H9 (cell line): ENCODE measurements around the gene UNC13C. TPM values are rescaled to one million over a fixed set of nuclear protein-coding genes. Genes with fewer than 3 reads are reported as not detected.

Experiments
- DNase-seq: peaks from one replicate; pipeline ENCODE4 v3.0.0-alpha.2; 2017
- H2AFZ ChIP-seq: one replicate; pipeline ENCODE4 v1.6.1; 2013; ENCODE audit warnings: mild to moderate bottlenecking, low read length, control low read depth, moderate library complexity
- H2AK5ac ChIP-seq: 2 replicates; pipeline ENCODE4 v1.6.1; 2013; ENCODE audit warnings: low read length, control low read depth, mixed read lengths; ENCODE audit not compliant: insufficient read length
- H2BK120ac ChIP-seq: one replicate; pipeline ENCODE4 v1.6.1; 2013; ENCODE audit warnings: low read depth, mild to moderate bottlenecking, low read length, control low read depth, inconsistent platforms; ENCODE audit not compliant: poor library complexity, severe bottlenecking
- H2BK12ac ChIP-seq: 2 replicates; pipeline ENCODE4 v1.6.1; 2013; ENCODE audit warnings: low read length, control low read depth, mixed read lengths, low read depth; ENCODE audit not compliant: insufficient read length
- H2BK15ac ChIP-seq: 2 replicates; pipeline ENCODE4 v1.6.1; 2013; ENCODE audit warnings: low read depth, low read length, control low read depth
- H2BK20ac ChIP-seq: one replicate; pipeline ENCODE4 v1.6.1; 2013; ENCODE audit warnings: low read depth, mild to moderate bottlenecking, low read length, control low read depth, inconsistent platforms; ENCODE audit not compliant: poor library complexity, severe bottlenecking
- H2BK5ac ChIP-seq: 2 replicates; pipeline ENCODE4 v1.6.1; 2013; ENCODE audit warnings: low read length, control low read depth, mixed read lengths; ENCODE audit not compliant: insufficient read length
- H3K14ac ChIP-seq: 2 replicates; pipeline ENCODE4 v1.6.1; 2013; ENCODE audit warnings: low read length, control low read depth; ENCODE audit not compliant: insufficient read depth
- H3K18ac ChIP-seq: 2 replicates; pipeline ENCODE4 v1.6.1; 2013; ENCODE audit warnings: low read depth, mild to moderate bottlenecking, mixed read lengths, low read length, control low read depth; ENCODE audit not compliant: insufficient read length
- H3K23ac ChIP-seq: 2 replicates; pipeline ENCODE4 v1.6.1; 2013; ENCODE audit warnings: low read length, control low read depth, mixed read lengths, low read depth; ENCODE audit not compliant: insufficient read length
- H3K23me2 ChIP-seq: 2 replicates; pipeline ENCODE4 v1.6.1; 2013; ENCODE audit warnings: low read depth, mild to moderate bottlenecking, mixed read lengths, low read length, control low read depth; ENCODE audit not compliant: insufficient read length, poor library complexity, severe bottlenecking
- H3K27ac ChIP-seq: 2 replicates; pipeline ENCODE4 v1.5.1; 2013; ENCODE audit warnings: low read length, control low read depth, mixed read lengths, low read depth; ENCODE audit not compliant: insufficient read length
- H3K27me3 ChIP-seq: 2 replicates; pipeline ENCODE4 v1.6.1; 2013; ENCODE audit warnings: low read length, control low read depth, inconsistent platforms; ENCODE audit not compliant: insufficient read depth
- H3K4ac ChIP-seq: 2 replicates; pipeline ENCODE4 v1.6.1; 2013; ENCODE audit warnings: low read depth, mild to moderate bottlenecking, control low read depth, inconsistent platforms, low read length, moderate library complexity
- H3K4me1 ChIP-seq: 2 replicates; pipeline ENCODE4 v1.6.1; 2013; ENCODE audit warnings: low read length, control low read depth, inconsistent platforms; ENCODE audit not compliant: insufficient read depth
- H3K4me2 ChIP-seq: 2 replicates; pipeline ENCODE4 v1.6.1; 2013; ENCODE audit warnings: low read length, control low read depth, mixed read lengths; ENCODE audit not compliant: insufficient read length, insufficient read depth
- H3K56ac ChIP-seq: 2 replicates; pipeline ENCODE4 v1.6.1; 2013; ENCODE audit warnings: low read depth, mild to moderate bottlenecking, mixed read lengths, low read length, control low read depth; ENCODE audit not compliant: insufficient read length
- H3K79me1 ChIP-seq: 2 replicates; pipeline ENCODE4 v1.6.1; 2013; ENCODE audit warnings: low read depth, mild to moderate bottlenecking, moderate library complexity, low read length, control low read depth, inconsistent platforms; ENCODE audit not compliant: insufficient read depth, poor library complexity, severe bottlenecking
- H3K79me2 ChIP-seq: 2 replicates; pipeline ENCODE4 v1.6.1; 2013; ENCODE audit warnings: low read length, control low read depth, inconsistent platforms; ENCODE audit not compliant: insufficient read depth
- H3K9ac ChIP-seq: 2 replicates; pipeline ENCODE4 v1.6.1; 2013; ENCODE audit warnings: low read length, control low read depth, mixed read lengths; ENCODE audit not compliant: insufficient read length; ENCODE audit errors: extremely low read depth
- H3K9me3 ChIP-seq: one replicate; pipeline ENCODE4 v1.6.1; 2013; ENCODE audit warnings: low read depth, low read length, inconsistent platforms; ENCODE audit not compliant: control insufficient read depth
- H3T11ph ChIP-seq: one replicate; pipeline ENCODE4 v1.6.1; 2013; ENCODE audit warnings: mild to moderate bottlenecking, low read length, control low read depth, inconsistent platforms
- H4K20me1 ChIP-seq: one replicate; pipeline ENCODE4 v1.6.1; 2013; ENCODE audit not compliant: control insufficient read depth, insufficient read length, insufficient read depth
- H4K5ac ChIP-seq: 2 replicates; pipeline ENCODE4 v1.6.1; 2013; ENCODE audit warnings: low read depth, mild to moderate bottlenecking, mixed read lengths, low read length, control low read depth; ENCODE audit not compliant: insufficient read length
- H4K8ac ChIP-seq: replicated peaks from 2 replicates; pipeline ENCODE4 v1.6.1; 2013; ENCODE audit warnings: low read length, control low read depth, mixed read lengths, low read depth; ENCODE audit not compliant: insufficient read length
- H4K91ac ChIP-seq: 2 replicates; pipeline ENCODE4 v1.6.1; 2013; ENCODE audit warnings: low read depth, mild to moderate bottlenecking, moderate library complexity, mixed read lengths, low read length, control low read depth; ENCODE audit not compliant: insufficient read length
- H3K27ac Mint-ChIP-seq, 3 experiments: 2 replicates in 2 of 3; 3 replicates in 1 of 3; pipeline ENCODE4 v1.8.0; 2020 to 2021; ENCODE audit warnings: mixed read lengths in 3 of 3, mild to moderate bottlenecking in 1 of 3, moderate library complexity in 1 of 3
- H3K27me3 Mint-ChIP-seq: 2 replicates; pipeline ENCODE4 v1.8.0; 2021; ENCODE audit warnings: low read depth, mild to moderate bottlenecking, moderate library complexity, mixed read lengths
- H3K36me3 Mint-ChIP-seq, 3 experiments: 2 replicates in 2 of 3; 3 replicates in 1 of 3; pipeline ENCODE4 v1.8.0; 2020 to 2021; ENCODE audit warnings: low read depth in 3 of 3, mixed read lengths in 3 of 3; ENCODE audit not compliant: insufficient read depth in 1 of 3
- H3K4me1 Mint-ChIP-seq, 2 experiments: 2 replicates each; pipeline ENCODE4 v1.8.0; 2020; ENCODE audit warnings: mixed read lengths in 2 of 2
- H3K4me3 Mint-ChIP-seq, 2 experiments: 2 replicates in 1 of 2; 3 replicates in 1 of 2; pipeline ENCODE4 v1.8.0; 2020 to 2021; ENCODE audit warnings: mild to moderate bottlenecking in 2 of 2, mixed read lengths in 2 of 2, moderate library complexity in 1 of 2
- H3K9me3 Mint-ChIP-seq, 2 experiments: 2 replicates in 1 of 2; 3 replicates in 1 of 2; pipeline ENCODE4 v1.8.0; 2020; ENCODE audit warnings: mild to moderate bottlenecking in 2 of 2, mixed read lengths in 2 of 2, moderate library complexity in 1 of 2
- WGBS: extraction: QIAGEN DNeasy Blood & Tissue Kit; methylation state at CpG from one replicate; pipeline ENCODE4 v1.1.7; 2013; ENCODE audit warnings: missing lambda C conversion rate, low lambda C conversion rate, mixed read lengths; ENCODE audit not compliant: insufficient read length; ENCODE audit errors: extremely low coverage; 5-methylcytosine and 5-hydroxymethylcytosine counted together
- total RNA-seq: library from RNA; stranded (reverse); gene quantifications from 2 replicates; pipeline ENCODE4 v1.2.1, GENCODE V29; 2021
- TF ChIP-seq, protein P1 (sequence below): fragments of 200-600 bp; sonication (generic); conservative IDR thresholded peaks from 3 replicates; pipeline ENCODE4 v1.8.0; 2021; ENCODE audit warnings: antibody characterized with exemption, mild to moderate bottlenecking

Gene UNC13C
- total RNA-seq, 1 experiment from 2014 or later, result 0.02 TPM

DNA sequence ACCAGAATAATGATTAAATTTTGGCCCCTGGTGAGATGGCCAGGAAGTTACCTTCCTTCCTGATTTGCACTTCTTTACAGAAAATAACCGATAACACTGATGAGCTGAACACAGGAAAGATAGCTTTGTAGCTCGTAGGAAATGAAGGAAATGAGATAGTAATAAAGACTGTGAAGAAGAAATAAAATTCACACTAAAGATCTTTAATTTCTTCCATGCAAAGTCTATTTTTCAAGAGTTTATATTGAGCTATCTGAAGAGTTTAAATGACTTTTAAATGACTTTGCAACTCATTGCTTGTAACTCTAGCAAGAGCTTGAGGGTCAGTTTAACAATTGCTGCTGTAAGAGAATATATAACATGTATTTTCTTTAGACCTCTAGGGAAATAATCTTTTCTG, 543.0 kb downstream of the UNC13C start:
- H3K9me3 Mint-ChIP-seq, result no peaks in the 10 kb centered on the region
- no peak overlapping the region for H3K23ac ChIP-seq

More for the DNA sequence above, 543.0 kb downstream of the UNC13C start:
- no peak overlapping the region for H4K91ac ChIP-seq
- H3K18ac ChIP-seq, result no peak overlapping the region
- no peak overlapping the region for H2AK5ac ChIP-seq
- H3K56ac ChIP-seq, result no peak overlapping the region
- H3K9me3 ChIP-seq, result no peaks in the 10 kb centered on the region
- no peak overlapping the region for H2BK120ac ChIP-seq
- peaks cover 7 to 9% of the 10 kb centered on the region in 2 experiments; a peak in 2 of 4 replicates for H3K4me1 Mint-ChIP-seq
- no peaks in the 10 kb centered on the region for H3K79me1 ChIP-seq
- no peak overlapping the region for H4K5ac ChIP-seq
- H3K23me2 ChIP-seq, result no peaks in the 10 kb centered on the region
- H4K8ac ChIP-seq, result no peak overlapping the region
- no peak overlapping the region for H3K4ac ChIP-seq
- H3K14ac ChIP-seq, result no peak overlapping the region
- H3K27me3 Mint-ChIP-seq, result no peaks in the 10 kb centered on the region
- no peak overlapping the region for H2AFZ ChIP-seq
- no peaks in the 10 kb centered on the region for H3K4me1 ChIP-seq
- H3T11ph ChIP-seq, result no peak overlapping the region
- H3K79me2 ChIP-seq, result no peaks in the 10 kb centered on the region
- no peaks in the 10 kb centered on the region for H3K27me3 ChIP-seq
- WGBS, result no CpG with 5 or more reads among the region's 2 CpGs
- H4K20me1 ChIP-seq, result no peaks in the 10 kb centered on the region
- H2BK12ac ChIP-seq, result no peak overlapping the region
- no peak overlapping the region for H3K27ac Mint-ChIP-seq
- H2BK15ac ChIP-seq, result no peak overlapping the region
- no peak overlapping the region for H2BK20ac ChIP-seq
- H3K36me3 Mint-ChIP-seq, result no peaks in the 10 kb centered on the region
- no peak for DNase-seq
- no peak overlapping the region for H3K9ac ChIP-seq
- H3K4me2 ChIP-seq, result no peak overlapping the region
- no peak overlapping the region for H3K27ac ChIP-seq
- TF ChIP-seq, protein P1, sequence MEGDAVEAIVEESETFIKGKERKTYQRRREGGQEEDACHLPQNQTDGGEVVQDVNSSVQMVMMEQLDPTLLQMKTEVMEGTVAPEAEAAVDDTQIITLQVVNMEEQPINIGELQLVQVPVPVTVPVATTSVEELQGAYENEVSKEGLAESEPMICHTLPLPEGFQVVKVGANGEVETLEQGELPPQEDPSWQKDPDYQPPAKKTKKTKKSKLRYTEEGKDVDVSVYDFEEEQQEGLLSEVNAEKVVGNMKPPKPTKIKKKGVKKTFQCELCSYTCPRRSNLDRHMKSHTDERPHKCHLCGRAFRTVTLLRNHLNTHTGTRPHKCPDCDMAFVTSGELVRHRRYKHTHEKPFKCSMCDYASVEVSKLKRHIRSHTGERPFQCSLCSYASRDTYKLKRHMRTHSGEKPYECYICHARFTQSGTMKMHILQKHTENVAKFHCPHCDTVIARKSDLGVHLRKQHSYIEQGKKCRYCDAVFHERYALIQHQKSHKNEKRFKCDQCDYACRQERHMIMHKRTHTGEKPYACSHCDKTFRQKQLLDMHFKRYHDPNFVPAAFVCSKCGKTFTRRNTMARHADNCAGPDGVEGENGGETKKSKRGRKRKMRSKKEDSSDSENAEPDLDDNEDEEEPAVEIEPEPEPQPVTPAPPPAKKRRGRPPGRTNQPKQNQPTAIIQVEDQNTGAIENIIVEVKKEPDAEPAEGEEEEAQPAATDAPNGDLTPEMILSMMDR, result no peak
- H3K4me3 Mint-ChIP-seq, result no peak overlapping the region
- H2BK5ac ChIP-seq, result no peak overlapping the region
